GM13976 (cell line): ENCODE results near the gene EIF3B.

Experiments
- DNase-seq: peaks from one replicate; pipeline ENCODE4 v3.0.0; 2012; ENCODE audit warnings: low spot score
- in situ Hi-C: fragments of 300-500 bp; cut with MboI; formaldehyde crosslinking; loops from one replicate; pipeline ENCODE4 v1.12.0; 2022; ENCODE audit warnings: low sequenced_read_pairs, mixed read lengths, inconsistent platforms; ENCODE audit not compliant: unreplicated experiment
- TF ChIP-seq, protein P1 (sequence below): IDR thresholded peaks from 2 replicates; pipeline ENCODE4 v1.5.1; 2012; ENCODE audit warnings: borderline replicate concordance, mild to moderate bottlenecking; ENCODE audit not compliant: insufficient read depth; ENCODE audit errors: extremely low read depth, missing control alignments, control extremely low read depth

EIF3B gene

DNA sequence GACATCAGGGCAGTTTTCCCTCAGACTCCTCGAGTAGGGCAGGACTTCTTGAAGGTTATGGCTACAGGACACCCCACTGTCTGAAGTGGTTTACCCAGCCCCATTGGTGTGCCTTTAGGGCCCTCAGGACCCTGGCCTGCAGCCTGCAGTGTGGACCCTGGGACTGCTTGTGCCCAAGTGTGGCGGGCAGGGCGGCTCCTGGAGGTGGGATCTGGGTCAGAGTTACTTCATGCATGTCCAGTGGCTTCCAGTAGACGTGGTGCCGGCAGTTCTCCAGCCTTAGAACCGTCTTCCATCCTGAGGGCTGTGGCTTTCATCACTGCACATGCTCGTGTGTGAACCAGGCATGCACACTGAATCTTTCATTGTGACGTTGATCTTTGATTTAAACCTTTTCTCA is 16.7 kb downstream of the EIF3B start:
- in situ Hi-C loops = no loop called here
- DNase-seq = no peak
- TF ChIP-seq, protein P1, sequence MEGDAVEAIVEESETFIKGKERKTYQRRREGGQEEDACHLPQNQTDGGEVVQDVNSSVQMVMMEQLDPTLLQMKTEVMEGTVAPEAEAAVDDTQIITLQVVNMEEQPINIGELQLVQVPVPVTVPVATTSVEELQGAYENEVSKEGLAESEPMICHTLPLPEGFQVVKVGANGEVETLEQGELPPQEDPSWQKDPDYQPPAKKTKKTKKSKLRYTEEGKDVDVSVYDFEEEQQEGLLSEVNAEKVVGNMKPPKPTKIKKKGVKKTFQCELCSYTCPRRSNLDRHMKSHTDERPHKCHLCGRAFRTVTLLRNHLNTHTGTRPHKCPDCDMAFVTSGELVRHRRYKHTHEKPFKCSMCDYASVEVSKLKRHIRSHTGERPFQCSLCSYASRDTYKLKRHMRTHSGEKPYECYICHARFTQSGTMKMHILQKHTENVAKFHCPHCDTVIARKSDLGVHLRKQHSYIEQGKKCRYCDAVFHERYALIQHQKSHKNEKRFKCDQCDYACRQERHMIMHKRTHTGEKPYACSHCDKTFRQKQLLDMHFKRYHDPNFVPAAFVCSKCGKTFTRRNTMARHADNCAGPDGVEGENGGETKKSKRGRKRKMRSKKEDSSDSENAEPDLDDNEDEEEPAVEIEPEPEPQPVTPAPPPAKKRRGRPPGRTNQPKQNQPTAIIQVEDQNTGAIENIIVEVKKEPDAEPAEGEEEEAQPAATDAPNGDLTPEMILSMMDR = no peak

DNA sequence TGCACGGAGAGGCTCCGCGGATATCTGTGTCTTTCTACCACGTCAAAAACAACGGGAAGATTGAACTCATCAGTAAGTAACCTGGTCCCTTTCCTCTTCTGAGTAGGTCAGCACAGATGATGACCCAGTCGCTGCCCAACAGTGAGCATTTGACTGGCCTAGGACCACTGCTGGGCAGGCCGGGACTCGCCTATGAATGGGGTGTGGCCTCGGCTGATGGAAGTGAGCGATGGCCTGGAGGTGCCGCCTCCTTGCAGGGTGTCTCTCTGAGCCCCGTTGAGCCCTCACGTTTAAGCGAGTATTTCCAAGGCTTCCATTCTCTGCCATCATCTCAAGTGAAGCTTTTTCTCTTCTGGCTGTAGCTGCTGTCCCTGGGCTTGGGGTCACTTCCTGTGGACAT is 18.1 kb downstream of the EIF3B start:
- TF ChIP-seq, protein P1 = no peak
- in situ Hi-C loops = no loop called here
- no peak for DNase-seq

DNA sequence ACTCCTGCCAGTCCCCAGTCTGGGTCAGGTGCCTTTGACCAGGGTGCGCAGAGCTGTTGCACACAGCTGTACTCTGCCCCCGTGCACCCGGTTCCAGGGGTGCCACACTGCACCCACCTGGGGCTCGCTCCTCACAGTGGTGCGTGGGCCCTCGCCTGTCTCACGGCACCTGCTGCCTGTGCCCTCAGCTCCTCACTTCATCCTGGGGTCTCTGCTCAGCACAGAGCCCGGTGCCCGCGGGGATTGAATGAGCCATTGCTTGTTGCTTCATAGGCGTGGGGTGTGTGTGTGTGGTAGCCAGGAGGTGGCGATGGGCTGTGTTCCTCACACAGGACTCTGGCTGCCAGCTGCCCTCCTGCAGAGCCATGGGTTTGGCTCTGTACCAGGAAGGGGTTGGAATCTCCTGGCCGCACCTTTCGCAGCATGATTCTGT is 18.5 kb downstream of the EIF3B start:
- in situ Hi-C loops = no loop called here
- no peak for DNase-seq
- TF ChIP-seq, protein P1 = no peak

DNA sequence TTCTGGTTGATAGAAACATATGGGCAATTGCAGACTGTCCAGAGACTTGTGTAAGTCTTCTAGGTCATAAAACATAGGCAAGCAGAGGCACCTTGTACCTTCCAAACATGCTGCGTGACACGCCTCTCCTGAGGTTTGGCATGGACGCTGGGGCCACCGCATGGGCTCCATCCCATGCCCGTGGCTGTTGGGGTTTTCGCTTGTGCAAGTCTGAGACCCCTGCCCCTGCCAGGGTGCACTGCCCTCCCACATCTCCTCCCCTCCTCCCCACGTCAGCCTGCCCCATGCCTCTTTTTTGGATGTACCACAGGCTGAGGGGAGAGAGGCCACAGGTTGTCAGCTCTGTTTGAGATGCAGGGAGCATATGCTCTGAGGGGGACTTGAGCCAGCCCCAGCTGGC is 19.0 kb downstream of the EIF3B start:
- TF ChIP-seq, protein P1 = no peak
- DNase-seq = no peak
- in situ Hi-C loops = no loop called here

DNA sequence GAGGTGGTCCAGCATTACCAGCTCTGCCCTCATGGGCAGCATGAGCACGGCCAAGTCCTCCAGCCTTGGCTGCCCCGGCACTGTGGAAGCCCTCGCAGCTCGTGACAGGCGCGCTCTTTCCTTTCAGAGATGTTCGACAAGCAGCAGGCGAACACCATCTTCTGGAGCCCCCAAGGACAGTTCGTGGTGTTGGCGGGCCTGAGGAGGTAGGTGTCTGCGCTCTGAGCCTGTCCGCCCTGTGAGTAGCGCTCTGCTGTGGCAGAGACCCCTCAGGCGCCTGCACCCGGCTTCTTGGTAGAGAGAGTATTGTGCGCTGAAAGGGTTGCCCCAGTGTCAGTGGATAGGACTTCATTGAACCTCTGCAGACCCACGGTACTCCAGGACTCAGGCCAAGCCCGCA is 19.8 kb downstream of the EIF3B start:
- DNase-seq = no peak
- TF ChIP-seq, protein P1 = no peak
- in situ Hi-C loops = no loop called here

DNA sequence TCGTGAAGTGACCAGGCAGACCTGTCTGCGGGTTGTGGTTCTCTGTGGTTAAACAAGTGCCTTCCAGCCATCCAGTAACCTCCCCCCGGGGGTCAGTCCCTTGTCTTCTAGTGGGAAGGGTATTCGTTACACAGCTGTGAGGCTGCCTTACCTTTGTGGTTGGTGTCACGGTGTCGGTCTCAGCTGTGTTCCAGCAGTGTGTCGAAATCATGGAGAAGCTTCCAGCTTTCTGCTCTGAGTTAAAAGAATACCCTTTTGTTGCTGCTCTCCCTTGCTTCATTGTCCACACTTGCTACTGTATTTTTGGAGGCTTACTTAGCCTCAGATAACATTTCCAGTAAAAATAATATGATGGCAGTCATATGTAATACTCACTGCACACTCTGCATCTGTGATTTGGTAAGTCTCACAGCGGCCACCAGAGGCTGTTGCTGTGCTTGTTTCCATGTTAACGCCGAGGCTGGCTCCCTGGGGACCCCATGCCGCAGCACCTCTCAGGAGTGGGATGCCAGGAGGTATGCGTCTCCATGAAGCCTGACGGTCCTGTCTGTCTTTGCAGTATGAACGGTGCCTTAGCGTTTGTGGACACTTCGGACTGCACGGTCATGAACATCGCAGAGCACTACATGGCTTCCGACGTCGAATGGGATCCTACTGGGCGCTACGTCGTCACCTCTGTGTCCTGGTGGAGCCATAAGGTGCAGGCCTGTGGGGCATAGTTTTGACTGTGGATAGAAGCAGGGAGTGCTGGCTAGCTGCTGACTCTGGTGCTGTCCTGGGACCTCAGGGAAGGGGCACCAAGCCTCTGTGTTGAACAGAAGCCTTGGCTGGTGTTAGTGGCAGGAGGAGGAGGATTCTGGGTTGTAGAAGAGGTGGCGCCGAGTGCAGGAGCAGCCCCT is 20.5 kb downstream of the EIF3B start:
- DNase-seq = no peak
- in situ Hi-C loops = no loop called here
- TF ChIP-seq, protein P1 = no peak
